Measurements from ENCODE around the gene SPEF1.

- TF ChIP-seq CTCF (IDR thresholded peaks at IDR 0.05 in 4 of 5, conservative IDR thresholded peaks at IDR 0.05 in 1 of 5), result no peak
- no peak for TF ChIP-seq POLR2A (IDR thresholded peaks at IDR 0.05)
These were observed 20.1 kb upstream of the SPEF1 start for GRCh38 chr20:3801299-3801698.

Data from gastrocnemius medialis (tissue), 4 donors.